ENCODE results near the gene BCL2L2. TPM values are rescaled to one million over a fixed set of nuclear protein-coding genes. Genes with fewer than 3 reads are reported as not detected.

The BCL2L2 gene
- total and polyA plus RNA-seq, 9 of the 15 experiments (the other 6 are each of a cell fraction or from before 2014, with no cell fraction given), result 2.6 to 32.5 (median 14.7) TPM

DNA sequence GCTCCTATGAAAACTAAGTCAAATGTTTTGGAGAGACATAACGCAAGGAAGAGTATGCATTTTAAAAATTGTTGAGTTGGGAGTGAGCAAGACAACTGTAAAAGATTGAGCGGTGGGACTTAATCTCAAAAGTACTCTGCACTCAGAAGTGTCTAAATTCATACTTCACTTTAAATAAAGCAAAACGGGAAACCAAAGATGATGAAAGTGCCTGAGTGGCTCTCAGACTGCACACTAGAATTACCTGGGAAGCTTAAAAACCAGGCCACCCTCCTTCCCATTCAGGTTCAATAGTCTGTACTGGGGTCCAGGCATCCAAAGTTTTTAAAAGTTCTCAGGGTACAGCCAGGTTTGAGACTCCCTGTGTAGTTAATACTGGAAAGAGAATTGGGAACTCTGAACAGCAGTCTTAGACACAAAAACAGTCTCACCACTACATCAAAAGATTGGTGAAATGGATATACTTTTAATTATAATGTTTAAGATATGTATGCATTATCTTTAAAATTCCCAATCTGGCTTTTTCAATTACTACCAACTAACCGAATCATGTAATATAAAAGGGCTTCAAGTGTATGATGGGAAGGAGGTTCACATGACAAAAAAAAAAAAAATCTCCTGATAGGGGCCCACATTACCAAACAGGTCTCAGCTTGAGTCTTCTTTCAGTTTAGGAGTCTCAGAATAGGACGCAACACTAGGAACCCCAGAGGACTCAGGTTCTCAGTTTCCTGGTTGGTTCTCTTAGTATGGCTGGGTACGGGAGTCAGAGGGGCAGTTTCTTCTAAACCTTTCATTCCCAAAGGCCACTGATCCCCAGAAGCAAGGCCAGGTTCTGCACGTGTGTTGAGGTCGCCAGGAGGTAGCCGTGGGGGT lies 21.7 kb upstream of the BCL2L2 start (continued):
- TF ChIP-seq ZFX (CRISPR knock-in tag; IDR thresholded peaks at IDR 0.05), result 0 out of 2 replicates have a peak, but pooled peaks have one; percentile 37
- 0 out of 2 replicates have a peak, but pooled peaks have one; percentile 6 for TF ChIP-seq MXI1 (IDR thresholded peaks at IDR 0.05; ENCODE audit: low read depth, low read length)
- TF ChIP-seq YY1 (IDR thresholded peaks at IDR 0.05; ENCODE audit: borderline replicate concordance in 1 of 3, control insufficient read depth in 1 of 3, extremely low read depth in 1 of 3, insufficient read depth in 3 of 3, insufficient read length in 1 of 3, insufficient replicate concordance in 2 of 3, low read depth in 1 of 3, low read length in 2 of 3), result no peak
- TF ChIP-seq CHD1 (IDR thresholded peaks at IDR 0.05; ENCODE audit: low read length), result peak; percentile 55
- no peak for TF ChIP-seq NELFE (IDR thresholded peaks at IDR 0.05; ENCODE audit: insufficient read depth, insufficient read length)
- no peak for TF ChIP-seq DACH1 (IDR thresholded peaks at IDR 0.05; ENCODE audit: partially characterized antibody)
- peak; percentile 81 for TF ChIP-seq ZNF384 (IDR thresholded peaks at IDR 0.05; ENCODE audit: low read depth, low read length)
- no peak for TF ChIP-seq ZNF518B (CRISPR knock-in tag; IDR thresholded peaks at IDR 0.05)
- TF ChIP-seq ZNF764 (CRISPR knock-in tag; IDR thresholded peaks at IDR 0.05; ENCODE audit: low read depth), result no peak
- TF ChIP-seq MEF2A (IDR thresholded peaks at IDR 0.05; ENCODE audit: control insufficient read depth, low read depth, low read length), result no peak
- TF ChIP-seq HBP1 (CRISPR knock-in tag; IDR thresholded peaks at IDR 0.05), result no peak
- TF ChIP-seq L3MBTL2 (IDR thresholded peaks at IDR 0.05), result peak; percentile 12; the same call in 1 of the 2 replicates
- TF ChIP-seq HLTF (IDR thresholded peaks at IDR 0.05), result no peak
- TF ChIP-seq ZNF778 (CRISPR knock-in tag; IDR thresholded peaks at IDR 0.05), result no peak

Data from K562 (cell line).